Transverse colon (tissue), 4 donors: ENCODE data around the gene PCSK6.

Experiments used
- POLR2AphosphoS5 ChIP-seq, 3 donors: sonication (generic); formaldehyde crosslinking; IDR thresholded peaks; one replicate each; pipeline ENCODE4 v1.6.1; 2016; ENCODE audit warnings: antibody characterized with exemption in 3 of 3
- TF ChIP-seq, protein P1 (sequence below), 5 experiments: fragments of 200-600 bp in 3 of 5; fragments of 450-650 bp in 2 of 5; sonication (generic) in 3 of 5; IDR thresholded peaks; 1 replicate in 2 of 5; 2 replicates in 3 of 5; pipeline ENCODE4 v1.5.1; 2016 to 2017; ENCODE audit warnings: antibody characterized with exemption in 5 of 5, inconsistent platforms in 3 of 5, mild to moderate bottlenecking in 2 of 5, moderate library complexity in 1 of 5

DNA sequence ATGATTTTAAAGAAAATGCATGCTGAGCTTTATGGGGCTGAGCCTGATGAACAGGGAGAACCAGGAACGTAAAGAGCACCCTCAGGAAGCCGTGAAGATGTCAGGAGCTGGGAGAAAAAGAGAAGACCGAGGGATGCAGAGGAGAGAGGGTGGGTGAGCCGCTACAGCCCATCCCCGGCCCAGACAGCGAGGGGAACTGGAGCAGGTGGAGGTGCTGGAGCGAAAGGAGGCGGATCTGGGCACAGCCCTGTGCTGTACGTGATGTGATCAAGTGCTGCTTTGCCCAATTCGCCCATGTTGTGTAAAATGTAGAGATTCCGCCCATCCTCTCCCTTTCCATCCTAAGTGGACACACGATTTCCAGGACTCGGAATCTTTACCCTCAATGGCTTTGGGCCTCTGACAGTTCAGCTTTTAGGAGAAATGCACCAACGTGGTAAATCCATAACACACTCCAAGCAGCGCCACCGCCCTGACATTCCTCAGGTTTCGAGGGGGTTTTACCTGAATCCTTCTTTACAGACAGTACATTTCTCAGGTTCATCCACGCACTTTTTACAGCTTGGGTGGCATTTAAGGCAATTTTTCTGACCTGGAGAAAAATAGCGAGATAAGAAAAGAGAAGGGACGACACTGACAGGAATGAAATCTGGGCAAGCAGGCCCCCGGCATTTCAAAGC is 167.4 kb downstream of the PCSK6 start:
- TF ChIP-seq, protein P1, sequence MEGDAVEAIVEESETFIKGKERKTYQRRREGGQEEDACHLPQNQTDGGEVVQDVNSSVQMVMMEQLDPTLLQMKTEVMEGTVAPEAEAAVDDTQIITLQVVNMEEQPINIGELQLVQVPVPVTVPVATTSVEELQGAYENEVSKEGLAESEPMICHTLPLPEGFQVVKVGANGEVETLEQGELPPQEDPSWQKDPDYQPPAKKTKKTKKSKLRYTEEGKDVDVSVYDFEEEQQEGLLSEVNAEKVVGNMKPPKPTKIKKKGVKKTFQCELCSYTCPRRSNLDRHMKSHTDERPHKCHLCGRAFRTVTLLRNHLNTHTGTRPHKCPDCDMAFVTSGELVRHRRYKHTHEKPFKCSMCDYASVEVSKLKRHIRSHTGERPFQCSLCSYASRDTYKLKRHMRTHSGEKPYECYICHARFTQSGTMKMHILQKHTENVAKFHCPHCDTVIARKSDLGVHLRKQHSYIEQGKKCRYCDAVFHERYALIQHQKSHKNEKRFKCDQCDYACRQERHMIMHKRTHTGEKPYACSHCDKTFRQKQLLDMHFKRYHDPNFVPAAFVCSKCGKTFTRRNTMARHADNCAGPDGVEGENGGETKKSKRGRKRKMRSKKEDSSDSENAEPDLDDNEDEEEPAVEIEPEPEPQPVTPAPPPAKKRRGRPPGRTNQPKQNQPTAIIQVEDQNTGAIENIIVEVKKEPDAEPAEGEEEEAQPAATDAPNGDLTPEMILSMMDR (IDR thresholded peaks at IDR 0.05): no peak
- no peak for TF ChIP-seq POLR2AphosphoS5 (IDR thresholded peaks at IDR 0.05)
